ENCODE results near the gene FANCB.

DNA sequence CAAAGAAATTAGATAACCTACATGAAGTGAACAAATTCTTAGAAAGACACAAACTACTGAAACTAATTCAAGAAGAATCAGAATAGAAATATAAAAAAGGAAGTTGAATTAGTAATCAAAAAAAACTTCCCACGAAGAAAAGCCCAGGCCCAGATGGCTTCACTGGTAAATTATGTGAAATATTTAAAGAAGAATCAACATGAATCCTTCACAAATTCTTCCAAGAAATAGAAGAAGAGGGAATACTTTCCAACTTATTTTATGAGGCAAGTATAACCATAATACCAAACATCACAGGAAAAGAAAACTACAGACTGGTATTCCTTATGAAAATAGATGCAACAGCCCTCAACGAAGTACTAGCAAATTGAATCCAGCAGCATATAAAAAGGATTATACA is 31.0 kb upstream of the FANCB start:
- TF ChIP-seq, protein P1, sequence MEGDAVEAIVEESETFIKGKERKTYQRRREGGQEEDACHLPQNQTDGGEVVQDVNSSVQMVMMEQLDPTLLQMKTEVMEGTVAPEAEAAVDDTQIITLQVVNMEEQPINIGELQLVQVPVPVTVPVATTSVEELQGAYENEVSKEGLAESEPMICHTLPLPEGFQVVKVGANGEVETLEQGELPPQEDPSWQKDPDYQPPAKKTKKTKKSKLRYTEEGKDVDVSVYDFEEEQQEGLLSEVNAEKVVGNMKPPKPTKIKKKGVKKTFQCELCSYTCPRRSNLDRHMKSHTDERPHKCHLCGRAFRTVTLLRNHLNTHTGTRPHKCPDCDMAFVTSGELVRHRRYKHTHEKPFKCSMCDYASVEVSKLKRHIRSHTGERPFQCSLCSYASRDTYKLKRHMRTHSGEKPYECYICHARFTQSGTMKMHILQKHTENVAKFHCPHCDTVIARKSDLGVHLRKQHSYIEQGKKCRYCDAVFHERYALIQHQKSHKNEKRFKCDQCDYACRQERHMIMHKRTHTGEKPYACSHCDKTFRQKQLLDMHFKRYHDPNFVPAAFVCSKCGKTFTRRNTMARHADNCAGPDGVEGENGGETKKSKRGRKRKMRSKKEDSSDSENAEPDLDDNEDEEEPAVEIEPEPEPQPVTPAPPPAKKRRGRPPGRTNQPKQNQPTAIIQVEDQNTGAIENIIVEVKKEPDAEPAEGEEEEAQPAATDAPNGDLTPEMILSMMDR (conservative IDR thresholded peaks at IDR 0.05; ENCODE audit: low read depth, low read length): no peak
- TF ChIP-seq FOS (IDR thresholded peaks at IDR 0.05; ENCODE audit: low read depth, low read length) (no peak), SMC3 (IDR thresholded peaks at IDR 0.05; ENCODE audit: low read depth, low read length) (no peak), MXI1 (IDR thresholded peaks at IDR 0.05; ENCODE audit: borderline replicate concordance, low read depth, low read length) (no peak), POLR2A (IDR thresholded peaks at IDR 0.05; ENCODE audit: low read depth, low read length) (no peak)
